HCT116 (cell line): ENCODE data around the gene INSL6. TPM values are rescaled to one million over a fixed set of nuclear protein-coding genes. Genes with fewer than 3 reads are reported as not detected.

ENCODE experiments used
- ATAC-seq: fragments of 200-7000 bp; cut with Tn5 transposase; 2 replicates; pipeline ENCODE4 v1.9.1; 2020; ENCODE audit warnings: mild to moderate bottlenecking, moderate library complexity
- BruUV-seq: library from RNA; stranded (reverse); fragments of 400-500 nt; replicated peaks from 2 replicates; lab custom pipeline; 2021; lab: Mats Ljungman, UMichigan
- CTCF ChIA-PET: fragments of 300-600 bp; sonication (Branson Sonifier 250); formaldehyde crosslinking; loops from one replicate; lab custom pipeline; 2021; ENCODE audit warnings: antibody characterized with exemption; lab: Charles Lee
- POLR2A ChIA-PET: fragments of 300-600, 350-600 bp; sonication (Branson Sonifier 250); formaldehyde crosslinking; loops from one replicate; lab custom pipeline; 2021; ENCODE audit warnings: antibody characterized with exemption; lab: Charles Lee
- RAD21 ChIA-PET, 2 experiments: fragments of 300-600 bp; sonication (Branson Sonifier 250); formaldehyde crosslinking; loops; one replicate each; lab custom pipeline; 2023; ENCODE audit warnings: low total read pairs in 2 of 2; ENCODE audit not compliant: uncharacterized antibody in 2 of 2, unreplicated experiment in 2 of 2, low non-redundant PET in 1 of 2; lab: Charles Lee
- DNase-seq: peaks from one replicate; pipeline ENCODE4 v3.0.0-alpha.2; 2010; ENCODE audit warnings: low read depth, low spot score
- H2AFZ ChIP-seq: fragments of 200-600 bp; shearing (Covaris generic), sonication (generic); 2 replicates; pipeline ENCODE4 v1.6.1; 2017; ENCODE audit warnings: low read depth, mixed run types, mixed read lengths, antibody characterized with exemption, low read length; ENCODE audit not compliant: poor library complexity, severe bottlenecking
- H3K27ac ChIP-seq: 2 replicates; pipeline ENCODE4 v1.5.1; 2012; ENCODE audit warnings: low read depth, low read length
- H3K27me3 ChIP-seq: fragments of 200-600 bp; sonication (generic); 2 replicates; pipeline ENCODE4 v1.6.1; 2016; ENCODE audit warnings: mixed run types, low read length, mixed read lengths; ENCODE audit not compliant: insufficient read depth
- H3K36me3 ChIP-seq, 2 experiments: fragments of 200-500 bp in 1 of 2; fragments of 200-600 bp in 1 of 2; sonication (Bioruptor generic) in 1 of 2; sonication (generic) in 1 of 2; 2 replicates each; pipeline versions ENCODE4 v1.5.1 to v1.6.1; 2014 to 2016; ENCODE audit warnings: low read length in 2 of 2, inconsistent platforms in 1 of 2, mixed read lengths in 1 of 2, mixed run types in 1 of 2; ENCODE audit not compliant: insufficient read depth in 2 of 2, control insufficient read depth in 1 of 2
- H3K4me1 ChIP-seq, 2 experiments: fragments of 200-600 bp in 1 of 2; sonication (generic) in 1 of 2; 2 replicates each; pipeline versions ENCODE4 v1.5.1 to v1.6.1; 2012 to 2017; ENCODE audit warnings: low read length in 2 of 2, inconsistent platforms in 1 of 2, mild to moderate bottlenecking in 1 of 2, mixed read lengths in 1 of 2, mixed run types in 1 of 2, moderate library complexity in 1 of 2; ENCODE audit not compliant: insufficient read depth in 2 of 2, control insufficient read depth in 1 of 2
- H3K4me2 ChIP-seq: fragments of 200-600 bp; sonication (generic); 2 replicates; pipeline ENCODE4 v1.6.1; 2017; ENCODE audit warnings: mixed run types, low read length, mixed read lengths
- H3K4me3 ChIP-seq, 2 experiments: fragments of 200-600 bp in 1 of 2; sonication (generic) in 1 of 2; replicated peaks in 1 of 2; 2 replicates each; pipeline ENCODE4 v1.5.1; 2011 to 2016; ENCODE audit warnings: low read length in 2 of 2, control low read depth in 1 of 2, low read depth in 1 of 2, mild to moderate bottlenecking in 1 of 2, mixed read lengths in 1 of 2, mixed run types in 1 of 2
- H3K79me2 ChIP-seq: fragments of 200-600 bp; sonication (generic); 2 replicates; pipeline ENCODE4 v1.6.1; 2017; ENCODE audit warnings: mild to moderate bottlenecking, mixed run types, low read length, moderate library complexity, mixed read lengths; ENCODE audit not compliant: insufficient read depth
- H3K9ac ChIP-seq: fragments of 200-600 bp; sonication (generic); 2 replicates; pipeline ENCODE4 v1.6.1; 2016; ENCODE audit warnings: low read length, mixed read lengths
- H3K9me2 ChIP-seq: fragments of 200-600 bp; sonication (generic), shearing (Covaris generic); 2 replicates; pipeline ENCODE4 v1.6.1; 2017; ENCODE audit warnings: mixed run types, mild to moderate bottlenecking, moderate library complexity; ENCODE audit not compliant: insufficient read depth
- H3K9me3 ChIP-seq, 2 experiments: fragments of 200-500 bp in 1 of 2; fragments of 200-600 bp in 1 of 2; sonication (Bioruptor generic) in 1 of 2; sonication (generic) in 1 of 2; 2 replicates each; pipeline ENCODE4 v1.6.1; 2014 to 2017; ENCODE audit warnings: low read length in 2 of 2, mixed read lengths in 2 of 2, inconsistent platforms in 1 of 2, low read depth in 1 of 2, mild to moderate bottlenecking in 1 of 2, mixed run types in 1 of 2, moderate library complexity in 1 of 2; ENCODE audit not compliant: control insufficient read depth in 1 of 2, insufficient read depth in 1 of 2
- H4K20me1 ChIP-seq: fragments of 200-600 bp; sonication (generic), shearing (Covaris generic); 2 replicates; pipeline ENCODE4 v1.6.1; 2017; ENCODE audit warnings: mixed run types, mild to moderate bottlenecking, moderate library complexity; ENCODE audit not compliant: insufficient read depth
- CTCF ChIP-seq, 3 experiments: fragments of 200-600 bp in 1 of 3; sonication (generic) in 1 of 3; IDR thresholded peaks in 2 of 3; conservative IDR thresholded peaks in 1 of 3; 2 replicates each; pipeline ENCODE4 v1.5.1; 2012 to 2017; ENCODE audit warnings: low read depth in 2 of 3, low read length in 2 of 3, antibody characterized with exemption in 1 of 3, borderline replicate concordance in 1 of 3, control low read depth in 1 of 3, mild to moderate bottlenecking in 1 of 3, mixed read lengths in 1 of 3, mixed run types in 1 of 3, moderate library complexity in 1 of 3; ENCODE audit not compliant: insufficient read depth in 1 of 3
- EGR1 ChIP-seq: IDR thresholded peaks from 2 replicates; pipeline ENCODE4 v1.6.1; 2012; ENCODE audit warnings: low read depth
- ELF1 ChIP-seq: IDR thresholded peaks from 2 replicates; pipeline ENCODE4 v1.6.1; 2012; ENCODE audit warnings: low read depth, borderline replicate concordance
- EZH2phosphoT487 ChIP-seq: fragments of 200-600 bp; IDR thresholded peaks from 2 replicates; pipeline ENCODE4 v1.6.1; 2018; ENCODE audit warnings: antibody characterized with exemption, borderline replicate concordance
- JUND ChIP-seq: IDR thresholded peaks from 2 replicates; pipeline ENCODE4 v1.6.1; 2012
- MAX ChIP-seq: IDR thresholded peaks from 2 replicates; pipeline ENCODE4 v1.6.1; 2012
- RAD21 ChIP-seq: IDR thresholded peaks from 2 replicates; pipeline ENCODE4 v1.6.1; 2012; ENCODE audit warnings: low read depth, mild to moderate bottlenecking
- SP1 ChIP-seq: IDR thresholded peaks from 2 replicates; pipeline ENCODE4 v1.6.1; 2012; ENCODE audit warnings: low read depth
- SRF ChIP-seq: IDR thresholded peaks from 2 replicates; pipeline ENCODE4 v1.6.1; 2012; ENCODE audit warnings: low read depth
- YY1 ChIP-seq: IDR thresholded peaks from 2 replicates; pipeline ENCODE4 v1.6.1; 2011; ENCODE audit warnings: low read length, low read depth, moderate library complexity, mild to moderate bottlenecking; ENCODE audit not compliant: insufficient replicate concordance; ENCODE audit errors: extremely low read depth
- ZFX ChIP-seq: fragments of 450-650 bp; IDR thresholded peaks from 2 replicates; pipeline ENCODE4 v1.6.1; 2017
- intact Hi-C: fragments of 100-400 bp; cut with micrococcal nuclease; formaldehyde crosslinking; loops from 2 replicates; pipeline ENCODE4 v1.10.0; 2022
- total RNA-seq: library from RNA; stranded (reverse); gene quantifications from one replicate; pipeline ENCODE4 v1.2.1, GENCODE V29; 2021; ENCODE audit not compliant: unreplicated experiment

The INSL6 gene
- total RNA-seq, 1 experiment from 2014 or later = not detected

- RAD21 ChIA-PET = no interaction called here
- Histone ChIP-seq H3K9me3 (no peaks in the 10 kb centered on the region), H3K4me3 (no peak overlapping the region), H3K9ac (no peak overlapping the region), H3K36me3 (no peaks in the 10 kb centered on the region), H3K9me2 (no peaks in the 10 kb centered on the region), H2AFZ (no peak overlapping the region), H3K4me1 (no peaks in the 10 kb centered on the region), H3K27ac (no peak overlapping the region), H3K27me3 (no peaks in the 10 kb centered on the region), H3K4me2 (no peak overlapping the region), H3K79me2 (no peaks in the 10 kb centered on the region), H4K20me1 (no peaks in the 10 kb centered on the region)
- no peak for DNase-seq
- TF ChIP-seq CTCF (IDR thresholded peaks at IDR 0.05 in 2 of 3, conservative IDR thresholded peaks at IDR 0.05 in 1 of 3; ENCODE audit: borderline replicate concordance in 1 of 3, insufficient read depth in 1 of 3, low read depth in 2 of 3, low read length in 2 of 3) (no peak), YY1 (no peak), SP1 (no peak), JUND (no peak), EZH2phosphoT487 (no peak), RAD21 (no peak)
- ATAC-seq = no peak
- POLR2A ChIA-PET = no interaction called here
- CTCF ChIA-PET = no interaction called here
- BruUV-seq = no TSS peak
- intact Hi-C loops = no loop called here
Measured at GRCh38 chr9:5122516-5122915, 62.9 kb downstream of the INSL6 start.

- TF ChIP-seq ZFX (no peak), SRF (no peak), MAX (no peak), EGR1 (no peak), CTCF (IDR thresholded peaks at IDR 0.05 in 2 of 3, conservative IDR thresholded peaks at IDR 0.05 in 1 of 3; ENCODE audit: borderline replicate concordance in 1 of 3, insufficient read depth in 1 of 3, low read depth in 2 of 3, low read length in 2 of 3) (no peak), EZH2phosphoT487 (no peak), ELF1 (no peak), SP1 (no peak)
- POLR2A ChIA-PET = no interaction called here
- Histone ChIP-seq H3K9me2 (no peaks in the 10 kb centered on the region), H3K27me3 (no peaks in the 10 kb centered on the region), H2AFZ (no peak overlapping the region), H3K9me3 (no peaks in the 10 kb centered on the region), H3K9ac (no peak overlapping the region), H3K4me1 (no peaks in the 10 kb centered on the region), H3K4me3 (no peak overlapping the region), H4K20me1 (no peaks in the 10 kb centered on the region), H3K27ac (no peak overlapping the region), H3K4me2 (no peak overlapping the region), H3K79me2 (no peaks in the 10 kb centered on the region), H3K36me3 (no peaks in the 10 kb centered on the region)
- intact Hi-C loops = no loop called here
- RAD21 ChIA-PET = no interaction called here
- no peak for DNase-seq
- CTCF ChIA-PET = no interaction called here
- ATAC-seq = no peak
- no TSS peak for BruUV-seq
Measured at GRCh38 chr9:5122116-5122515, 63.3 kb downstream of the INSL6 start.
